ENCODE data around the gene TGFA. TPM values are rescaled to one million over a fixed set of nuclear protein-coding genes. Genes with fewer than 3 reads are reported as not detected.

The TGFA gene
- total and polyA plus RNA-seq, 2 donors (not counting 1 experiment from before 2014, with no cell fraction given), result 0.06 TPM; not detected in 1

- Histone ChIP-seq H2AFZ (ENCODE audit: low read length) (no peak overlapping the region), H3K36me3 (ENCODE audit: control insufficient read depth, insufficient read depth, low read length) (no peaks in the 10 kb centered on the region), H3K79me2 (ENCODE audit: control insufficient read depth, insufficient read depth, low read length) (no peaks in the 10 kb centered on the region), H4K20me1 (ENCODE audit: control insufficient read depth, extremely low read depth, insufficient read depth, low read length) (no peaks in the 10 kb centered on the region), H3K4me3 (replicated peaks in 1 of 4; ENCODE audit: control extremely low read depth in 1 of 4, insufficient read depth in 1 of 4, low read depth in 3 of 4, low read length in 4 of 4) (no peak overlapping the region), H3K4me1 (ENCODE audit: control insufficient read depth, extremely low read depth, insufficient read depth, low read length) (no peaks in the 10 kb centered on the region), H3K27ac (ENCODE audit: insufficient read depth, low read length) (no peak overlapping the region), H3K9ac (ENCODE audit: insufficient read depth, low read length) (no peak overlapping the region), H3K27me3 (ENCODE audit: control insufficient read depth, insufficient read depth, low read length) (peaks cover 2% of the 10 kb centered on the region), H3K4me2 (ENCODE audit: extremely low read depth, insufficient read depth, low read length) (no peak overlapping the region), H3K9me3 (ENCODE audit: control insufficient read depth, insufficient read depth, low read depth, low read length) (no peaks in the 10 kb centered on the region)
- TF ChIP-seq CTCF (conservative IDR thresholded peaks at IDR 0.05 in 1 of 2, IDR thresholded peaks at IDR 0.05 in 1 of 2; ENCODE audit: low read depth in 1 of 2, low read length in 2 of 2) (no peak), EZH2 (IDR thresholded peaks at IDR 0.05; ENCODE audit: low read length, missing control alignments) (no peak)
- DNase-seq (ENCODE audit: low read depth in 2 of 2), result no peak
Observed at GRCh38 chr2:70501728-70502127, 51.9 kb downstream of the TGFA start.

- H3K9me3 ChIP-seq (ENCODE audit: control insufficient read depth, insufficient read depth, low read depth, low read length), result no peaks in the 10 kb centered on the region
- H3K79me2 ChIP-seq (ENCODE audit: control insufficient read depth, insufficient read depth, low read length), result no peaks in the 10 kb centered on the region
- no peaks in the 10 kb centered on the region for H4K20me1 ChIP-seq (ENCODE audit: control insufficient read depth, extremely low read depth, insufficient read depth, low read length)
- H3K9ac ChIP-seq (ENCODE audit: insufficient read depth, low read length), result no peak overlapping the region
- DNase-seq (ENCODE audit: low read depth in 2 of 2), result no peak
- no peaks in the 10 kb centered on the region for H3K36me3 ChIP-seq (ENCODE audit: control insufficient read depth, insufficient read depth, low read length)
- H3K4me1 ChIP-seq (ENCODE audit: control insufficient read depth, extremely low read depth, insufficient read depth, low read length), result no peaks in the 10 kb centered on the region
- no peak overlapping the region for H3K4me2 ChIP-seq (ENCODE audit: extremely low read depth, insufficient read depth, low read length)
- TF ChIP-seq CTCF (conservative IDR thresholded peaks at IDR 0.05 in 1 of 2, IDR thresholded peaks at IDR 0.05 in 1 of 2; ENCODE audit: low read depth in 1 of 2, low read length in 2 of 2), result no peak
- no peak for TF ChIP-seq EZH2 (IDR thresholded peaks at IDR 0.05; ENCODE audit: low read length, missing control alignments)
- H3K27ac ChIP-seq (ENCODE audit: insufficient read depth, low read length), result no peak overlapping the region
- H3K4me3 ChIP-seq (replicated peaks in 1 of 4; ENCODE audit: control extremely low read depth in 1 of 4, insufficient read depth in 1 of 4, low read depth in 3 of 4, low read length in 4 of 4), result no peak overlapping the region
- H3K27me3 ChIP-seq (ENCODE audit: control insufficient read depth, insufficient read depth, low read length), result peaks cover 2% of the 10 kb centered on the region
- no peak overlapping the region for H2AFZ ChIP-seq (ENCODE audit: low read length)
Observed at GRCh38 chr2:70501215-70501614, 52.4 kb downstream of the TGFA start.

GRCh38 chr2:70499253-70499652 is 54.4 kb downstream of the TGFA start:
- Histone ChIP-seq H3K9me3 (ENCODE audit: control insufficient read depth, insufficient read depth, low read depth, low read length) (no peaks in the 10 kb centered on the region), H3K4me2 (ENCODE audit: extremely low read depth, insufficient read depth, low read length) (no peak overlapping the region), H3K27me3 (ENCODE audit: control insufficient read depth, insufficient read depth, low read length) (peaks cover 2% of the 10 kb centered on the region), H4K20me1 (ENCODE audit: control insufficient read depth, extremely low read depth, insufficient read depth, low read length) (no peaks in the 10 kb centered on the region), H3K4me1 (ENCODE audit: control insufficient read depth, extremely low read depth, insufficient read depth, low read length) (no peaks in the 10 kb centered on the region), H3K79me2 (ENCODE audit: control insufficient read depth, insufficient read depth, low read length) (no peaks in the 10 kb centered on the region), H3K36me3 (ENCODE audit: control insufficient read depth, insufficient read depth, low read length) (no peaks in the 10 kb centered on the region), H2AFZ (ENCODE audit: low read length) (no peak overlapping the region), H3K27ac (ENCODE audit: insufficient read depth, low read length) (no peak overlapping the region), H3K9ac (ENCODE audit: insufficient read depth, low read length) (no peak overlapping the region), H3K4me3 (replicated peaks in 1 of 4; ENCODE audit: control extremely low read depth in 1 of 4, insufficient read depth in 1 of 4, low read depth in 3 of 4, low read length in 4 of 4) (no peak overlapping the region)
- TF ChIP-seq CTCF (conservative IDR thresholded peaks at IDR 0.05 in 1 of 2, IDR thresholded peaks at IDR 0.05 in 1 of 2; ENCODE audit: low read depth in 1 of 2, low read length in 2 of 2) (no peak), EZH2 (IDR thresholded peaks at IDR 0.05; ENCODE audit: low read length, missing control alignments) (no peak)
- no peak for DNase-seq (ENCODE audit: low read depth in 2 of 2)

All from fibroblast of lung (primary cell).